H9 (cell line): ENCODE data around the gene HNRNPD. TPM values are rescaled to one million over a fixed set of nuclear protein-coding genes. Genes with fewer than 3 reads are reported as not detected.

Experiments used
- total RNA-seq: library from RNA; stranded (reverse); gene quantifications from 2 replicates; pipeline ENCODE4 v1.2.1, GENCODE V29; 2021

HNRNPD gene
- total RNA-seq, 1 experiment from 2014 or later, result 611 TPM

Other genes starting within 250 kb of the HNRNPD start
- gene HNRNPDL, start 56.5 kb upstream of the HNRNPD start, total RNA-seq, result 471 and 472 TPM in 2 replicates
- gene ENOPH1, start 56.6 kb upstream of the HNRNPD start, total RNA-seq, result 62.4 and 66.4 TPM in 2 replicates
- gene TMEM150C, start 188.0 kb upstream of the HNRNPD start, total RNA-seq, result 2.7 and 3.1 TPM in 2 replicates